HS-27A (cell line): ENCODE data around the gene FBXO7.
A peak's percentile ranks its signal among the peaks of the same experiment; 100 is the strongest.

Source experiments
- DNase-seq: peaks from one replicate; pipeline ENCODE4 v3.0.0-alpha.2; 2012; ENCODE audit warnings: low read depth, missing footprints

The FBXO7 gene

GRCh38 chr22:32490279-32490678 is 15.7 kb downstream of the FBXO7 start:
- no peak for DNase-seq

- DNase-seq: no peak
Observed at GRCh38 chr22:32492111-32492510, 17.5 kb downstream of the FBXO7 start.

- DNase-seq: no peak
Observed at GRCh38 chr22:32493551-32493950, 18.9 kb downstream of the FBXO7 start.

GRCh38 chr22:32494971-32495370 is 20.4 kb downstream of the FBXO7 start:
- DNase-seq: no peak

- no peak for DNase-seq
Observed at GRCh38 chr22:32499666-32500065, 25.1 kb downstream of the FBXO7 start.

- DNase-seq: no peak
Observed at GRCh38 chr22:32501836-32502752, 27.5 kb downstream of the FBXO7 start.

- no peak for DNase-seq
Observed at GRCh38 chr22:32509045-32509444, 34.4 kb downstream of the FBXO7 start.

- DNase-seq: no peak
Observed at GRCh38 chr22:32511274-32511673, 36.7 kb downstream of the FBXO7 start.

- no peak for DNase-seq
Observed at GRCh38 chr22:32511776-32512175, 37.2 kb downstream of the FBXO7 start.

- DNase-seq: no peak
Observed at GRCh38 chr22:32512267-32512982, 37.8 kb downstream of the FBXO7 start.

GRCh38 chr22:32515084-32515483 is 40.5 kb downstream of the FBXO7 start:
- no peak for DNase-seq

- no peak for DNase-seq
Observed at GRCh38 chr22:32517488-32517887, 42.9 kb downstream of the FBXO7 start.

- DNase-seq: no peak
Observed at GRCh38 chr22:32517921-32518320, 43.3 kb downstream of the FBXO7 start.

GRCh38 chr22:32518381-32518780 is 43.8 kb downstream of the FBXO7 start:
- no peak for DNase-seq

GRCh38 chr22:32518848-32519247 is 44.2 kb downstream of the FBXO7 start:
- no peak for DNase-seq

- DNase-seq: no peak
Observed at GRCh38 chr22:32520612-32521011, 46.0 kb downstream of the FBXO7 start.

- DNase-seq: no peak
Observed at GRCh38 chr22:32522237-32522636, 47.6 kb downstream of the FBXO7 start.

- DNase-seq: no peak
Observed at GRCh38 chr22:32527756-32528155, 53.1 kb downstream of the FBXO7 start.

GRCh38 chr22:32528316-32528715 is 53.7 kb downstream of the FBXO7 start:
- DNase-seq: no peak

GRCh38 chr22:32528984-32529982 is 54.7 kb downstream of the FBXO7 start:
- DNase-seq: peak; percentile 34

- DNase-seq: no peak
Observed at GRCh38 chr22:32531228-32531627, 56.6 kb downstream of the FBXO7 start.
